GM12891 (cell line): ENCODE measurements around the gene GAPDH.
A peak's percentile ranks its signal among the peaks of the same experiment; 100 is the strongest.

Source experiments
- DNase-seq: peaks from one replicate; pipeline ENCODE4 v3.0.0; 2011; ENCODE audit warnings: low spot score; ENCODE audit not compliant: insufficient read length
- FAIRE-seq: peaks from 2 replicates; lab custom pipeline; 2011; peaks lifted over from hg19 to GRCh38; lab: Jason Lieb, UNC
- PAX5 ChIP-seq: IDR thresholded peaks from 2 replicates; pipeline ENCODE4 v1.6.1; 2011; ENCODE audit warnings: low read length, moderate library complexity, mild to moderate bottlenecking; ENCODE audit not compliant: insufficient read depth, severe bottlenecking
- POLR2A ChIP-seq: IDR thresholded peaks from 2 replicates; pipeline ENCODE4 v1.6.1; 2011; ENCODE audit warnings: low read depth, low read length, control low read depth
- POLR2AphosphoS5 ChIP-seq: IDR thresholded peaks from 2 replicates; pipeline ENCODE4 v1.6.1; 2011; ENCODE audit warnings: low read depth, low read length, control low read depth
- POU2F2 ChIP-seq: IDR thresholded peaks from 2 replicates; pipeline ENCODE4 v1.6.1; 2011; ENCODE audit warnings: low read depth, mild to moderate bottlenecking, control low read depth, low read length, moderate library complexity
- SPI1 ChIP-seq: IDR thresholded peaks from 2 replicates; pipeline ENCODE4 v1.6.1; 2011; ENCODE audit warnings: low read depth, low read length, control low read depth
- TAF1 ChIP-seq: IDR thresholded peaks from 2 replicates; pipeline ENCODE4 v1.6.1; 2011; ENCODE audit warnings: low read depth, low read length, control low read depth

GAPDH gene

GRCh38 chr12:6529291-6529737 lies 5.0 kb upstream of the GAPDH start:
- no peak for DNase-seq
- TF ChIP-seq PAX5: no peak
- no peak for TF ChIP-seq SPI1
- TF ChIP-seq POU2F2: no peak
- TF ChIP-seq TAF1: no peak
- TF ChIP-seq POLR2A: no peak
- TF ChIP-seq POLR2AphosphoS5: no peak
- FAIRE-seq: no peak

GRCh38 chr12:6530576-6531260 lies 3.6 kb upstream of the GAPDH start:
- DNase-seq (no peak), FAIRE-seq (no peak)
- TF ChIP-seq TAF1 (no peak), SPI1 (no peak), POLR2AphosphoS5 (no peak), PAX5 (no peak), POLR2A (no peak), POU2F2 (no peak)

GRCh38 chr12:6532051-6532926 lies 2.0 kb upstream of the GAPDH start:
- peak; percentile 83 for FAIRE-seq
- TF ChIP-seq POLR2A (peak; percentile 33; the same call in 1 of the 2 replicates), SPI1 (no peak), TAF1 (0 out of 2 replicates have a peak, but pooled peaks have one; percentile 9)

GRCh38 chr12:6532927-6533652 lies 1.2 kb upstream of the GAPDH start:
- TF ChIP-seq PAX5 (no peak), POLR2A (no peak), POLR2AphosphoS5 (0 out of 2 replicates have a peak, but pooled peaks have one; percentile 7), TAF1 (0 out of 2 replicates have a peak, but pooled peaks have one; percentile 1), SPI1 (peak; percentile 45)
- FAIRE-seq (peak; percentile 85), DNase-seq (no peak)

More at GRCh38 chr12:6532051-6532926, 2.0 kb upstream of the GAPDH start:
- DNase-seq: peak; percentile 61

- no peak for DNase-seq
- TF ChIP-seq POLR2AphosphoS5 (0 out of 2 replicates have a peak, but pooled peaks have one; percentile 2), SPI1 (0 out of 2 replicates have a peak, but pooled peaks have one; percentile 31), POLR2A (no peak)
- FAIRE-seq: no peak
These were observed 729 bp upstream of the GAPDH start for GRCh38 chr12:6533653-6533922.

- DNase-seq: no peak
- no peak for FAIRE-seq
- TF ChIP-seq POLR2AphosphoS5 (no peak; the same call in 1 of the 2 replicates), TAF1 (no peak), SPI1 (no peak), POLR2A (no peak; the same call in 1 of the 2 replicates), POU2F2 (no peak), PAX5 (no peak)
These were observed 303 bp downstream of the GAPDH start for GRCh38 chr12:6534695-6534944.

- DNase-seq: peak; percentile 51
- TF ChIP-seq TAF1 (0 out of 2 replicates have a peak, but pooled peaks have one; percentile 6), POLR2AphosphoS5 (no peak; the same call in none of the 2 replicates), PAX5 (no peak), SPI1 (no peak), POU2F2 (no peak), POLR2A (0 out of 2 replicates have a peak, but pooled peaks have one; percentile 31)
- peak; percentile 54 for FAIRE-seq
These were observed 804 bp downstream of the GAPDH start for GRCh38 chr12:6534945-6535696.

- no peak for TF ChIP-seq POLR2AphosphoS5
- no peak for TF ChIP-seq TAF1
- TF ChIP-seq POLR2A: no peak
- TF ChIP-seq SPI1: no peak
- TF ChIP-seq POU2F2: no peak
- TF ChIP-seq PAX5: no peak
- no peak for DNase-seq
- no peak for FAIRE-seq
These were observed 1.3 kb downstream of the GAPDH start for GRCh38 chr12:6535697-6535946.
